Epithelial cell of proximal tubule (primary cell): ENCODE data around the gene SULT1B1. TPM values are rescaled to one million over a fixed set of nuclear protein-coding genes. Genes with fewer than 3 reads are reported as not detected.

Experiments
- DNase-seq: peaks from one replicate; pipeline ENCODE4 v3.0.0-alpha.2; 2011; ENCODE audit warnings: low read depth
- H3K4me3 ChIP-seq: 2 replicates; pipeline ENCODE4 v1.5.1; 2011; ENCODE audit warnings: low read depth, mild to moderate bottlenecking, low read length
- CTCF ChIP-seq: conservative IDR thresholded peaks from 2 replicates; pipeline ENCODE4 v1.5.1; 2012; ENCODE audit warnings: low read depth, mild to moderate bottlenecking, low read length
- total RNA-seq: library from RNA; depleted of rRNA; stranded (reverse); fragments of >200 nt; gene quantifications from 2 replicates; pipeline ENCODE4 v1.2.3, GENCODE V29; 2015

The SULT1B1 gene
- total RNA-seq = not detected in 2 replicates

- no peak for TF ChIP-seq CTCF
- no peak for DNase-seq
- H3K4me3 ChIP-seq = no peak within 1 kb of the TSS
Observed at GRCh38 chr4:69760455-69760854, at the start of gene SULT1B1. SULT1B1 (minus strand) TSS chr4:69760620; CDS start chr4:69755217, 5,403 bp downstream.

DNA sequence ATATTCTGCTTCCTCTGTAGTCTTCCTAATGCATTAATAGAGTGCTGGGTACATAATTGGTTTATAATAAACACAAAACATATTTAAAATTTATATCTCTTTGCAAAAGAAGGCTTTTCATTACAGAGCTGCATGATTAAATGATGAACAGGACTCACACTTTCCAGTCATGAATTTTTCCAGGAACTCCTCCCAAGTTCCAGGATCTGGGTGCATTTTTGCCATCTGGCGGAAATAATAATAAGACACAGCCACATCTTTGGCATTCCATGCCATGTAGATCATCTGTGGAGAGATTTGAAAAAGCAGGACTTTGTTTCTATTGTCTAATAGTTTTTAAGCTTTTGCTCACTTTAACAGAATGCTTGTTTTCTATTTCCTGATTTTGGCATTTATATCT, 40.2 kb upstream of the SULT1B1 start:
- no peak for DNase-seq
- no peak for TF ChIP-seq CTCF
- H3K4me3 ChIP-seq = no peak overlapping the region

DNA sequence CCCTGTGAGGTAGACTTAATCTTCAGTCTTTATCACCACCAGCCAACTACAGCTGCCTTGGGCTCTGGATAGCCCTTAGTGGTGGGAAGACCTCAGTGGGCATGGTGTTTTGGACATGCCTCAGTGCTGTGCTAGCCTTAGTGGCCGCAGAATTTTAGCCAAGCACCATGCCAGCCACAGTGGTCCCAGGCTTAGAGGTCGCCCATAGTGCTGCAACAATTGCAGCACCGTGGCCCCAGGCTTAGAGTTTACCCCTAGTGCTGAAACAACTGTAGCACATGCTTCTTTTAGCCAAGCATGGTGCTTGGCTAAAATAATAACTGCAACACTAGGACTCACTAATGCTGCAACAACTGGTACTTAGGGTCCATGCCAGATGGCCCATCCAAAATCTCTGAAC, 38.9 kb upstream of the SULT1B1 start:
- TF ChIP-seq CTCF = no peak
- DNase-seq = no peak
- no peak overlapping the region for H3K4me3 ChIP-seq

DNA sequence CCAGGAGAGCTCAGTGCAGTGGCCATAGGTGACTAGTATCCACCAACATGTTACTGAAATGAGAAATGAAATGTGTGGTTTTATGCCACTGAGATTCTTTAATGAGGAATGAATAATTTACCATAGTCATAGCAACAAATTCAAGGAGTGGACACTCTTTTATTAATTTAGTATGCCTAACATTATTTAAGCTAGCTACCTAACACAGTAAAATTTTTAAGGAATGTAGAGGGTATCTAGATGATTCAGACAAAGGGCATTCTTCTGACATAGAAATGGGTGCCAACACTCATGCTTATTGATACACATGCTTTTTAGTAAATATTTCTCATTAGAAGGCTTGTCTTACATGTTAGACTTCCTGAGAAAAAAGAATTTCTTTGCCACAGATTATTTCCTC, 33.3 kb upstream of the SULT1B1 start:
- H3K4me3 ChIP-seq = no peak overlapping the region
- TF ChIP-seq CTCF = no peak
- DNase-seq = no peak

DNA sequence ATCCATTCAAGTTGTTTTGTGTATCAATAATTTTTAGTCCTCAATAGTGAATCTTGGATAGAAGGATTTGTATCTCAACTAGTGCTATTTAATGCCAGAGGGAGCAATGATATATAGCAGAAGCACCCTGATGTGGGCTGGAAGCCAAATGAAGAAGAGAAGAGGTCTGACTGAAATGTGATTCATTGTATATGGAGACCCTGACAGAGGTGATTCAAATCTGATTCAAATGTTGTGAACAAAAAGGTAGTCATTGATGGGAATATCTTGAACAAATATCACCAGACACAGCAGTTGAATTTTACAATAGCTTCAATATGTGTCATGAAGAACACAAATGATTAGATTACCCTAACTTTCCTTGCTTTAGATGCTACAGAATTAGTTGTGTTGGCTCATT, 27.5 kb upstream of the SULT1B1 start:
- H3K4me3 ChIP-seq = no peak overlapping the region
- DNase-seq = no peak
- TF ChIP-seq CTCF = no peak

GRCh38 chr4:69786547-69786946, 26.1 kb upstream of the SULT1B1 start:
- no peak overlapping the region for H3K4me3 ChIP-seq
- TF ChIP-seq CTCF = no peak
- no peak for DNase-seq

GRCh38 chr4:69785211-69785831, 24.9 kb upstream of the SULT1B1 start:
- H3K4me3 ChIP-seq = no peak overlapping the region
- DNase-seq = no peak
- TF ChIP-seq CTCF = no peak
